GM21786 (cell line): ENCODE results near the gene SNCB.

ENCODE experiments used
- ATAC-seq: cut with Tn5 transposase; IDR thresholded peaks from one replicate; pipeline ENCODE4 v1.9.1; 2021; ENCODE audit not compliant: unreplicated experiment

SNCB gene

GRCh38 chr5:176578391-176578808 lies 51.9 kb downstream of the SNCB start:
- ATAC-seq, result no peak

- ATAC-seq, result no peak
Measured at GRCh38 chr5:176577312-176578176, 52.8 kb downstream of the SNCB start.

GRCh38 chr5:176575488-176576422 lies 54.6 kb downstream of the SNCB start:
- ATAC-seq, result no peak

GRCh38 chr5:176575066-176575465 lies 55.3 kb downstream of the SNCB start:
- no peak for ATAC-seq

GRCh38 chr5:176574297-176574591 lies 56.1 kb downstream of the SNCB start:
- ATAC-seq, result no peak

- ATAC-seq, result peak; percentile 60
Measured at GRCh38 chr5:176573564-176574296, 56.6 kb downstream of the SNCB start.
